IPS-20b (cell line): ENCODE results near the gene NANS.
A peak's percentile ranks its signal among the peaks of the same experiment; 100 is the strongest.
"Not testable (repeated sequence)": the region's sequence is repeated elsewhere in the genome, so short reads cannot be mapped to it uniquely, and the experiment has no call there.

ENCODE experiments used
- H3K27ac ChIP-seq: one replicate; pipeline ENCODE4 v1.5.1; 2013; ENCODE audit warnings: low read length
- H3K27me3 ChIP-seq: 2 replicates; pipeline ENCODE4 v1.6.1; 2013; ENCODE audit warnings: mild to moderate bottlenecking, low read length, inconsistent platforms; ENCODE audit not compliant: insufficient read depth
- H3K36me3 ChIP-seq: 2 replicates; pipeline ENCODE4 v1.6.1; 2013; ENCODE audit warnings: low read depth, mild to moderate bottlenecking, inconsistent platforms, low read length, moderate library complexity; ENCODE audit not compliant: insufficient read depth
- H3K4me1 ChIP-seq: 2 replicates; pipeline ENCODE4 v1.6.1; 2013; ENCODE audit warnings: mild to moderate bottlenecking, control low read depth, inconsistent platforms, low read length, moderate library complexity; ENCODE audit not compliant: insufficient read depth
- H3K4me3 ChIP-seq: 2 replicates; pipeline ENCODE4 v1.5.1; 2013; ENCODE audit warnings: mild to moderate bottlenecking, low read length, inconsistent platforms
- H3K9ac ChIP-seq: 2 replicates; pipeline ENCODE4 v1.6.1; 2013; ENCODE audit warnings: low read depth, mild to moderate bottlenecking, inconsistent platforms, low read length, moderate library complexity
- H3K9me3 ChIP-seq: 2 replicates; pipeline ENCODE4 v1.6.1; 2013; ENCODE audit warnings: mild to moderate bottlenecking, low read depth, low read length, inconsistent platforms; ENCODE audit not compliant: insufficient read depth

NANS gene

GRCh38 chr9:98105006-98105405, 48.5 kb downstream of the NANS start:
- Histone ChIP-seq H3K9ac (no peak overlapping the region), H3K36me3 (peaks cover 9% of the 10 kb centered on the region), H3K4me1 (peaks cover 3% of the 10 kb centered on the region; the same call in 1 of the 2 replicates), H3K4me3 (no peak overlapping the region), H3K9me3 (no peaks in the 10 kb centered on the region), H3K27ac (no peak overlapping the region), H3K27me3 (no peaks in the 10 kb centered on the region)

GRCh38 chr9:98107926-98108325, 51.4 kb downstream of the NANS start:
- Histone ChIP-seq H3K9me3 (no peaks in the 10 kb centered on the region), H3K27me3 (no peaks in the 10 kb centered on the region), H3K36me3 (peaks cover 8% of the 10 kb centered on the region), H3K9ac (no peak overlapping the region), H3K4me1 (no peaks in the 10 kb centered on the region), H3K27ac (no peak overlapping the region), H3K4me3 (no peak overlapping the region)

GRCh38 chr9:98108531-98109031, 52.0 kb downstream of the NANS start:
- Histone ChIP-seq H3K9ac (no peak overlapping the region), H3K4me1 (no peaks in the 10 kb centered on the region), H3K36me3 (peaks cover 8% of the 10 kb centered on the region), H3K27me3 (no peaks in the 10 kb centered on the region), H3K9me3 (no peaks in the 10 kb centered on the region), H3K4me3 (no peak overlapping the region), H3K27ac (no peak overlapping the region)

GRCh38 chr9:98109052-98109451, 52.5 kb downstream of the NANS start:
- Histone ChIP-seq H3K27ac (no peak overlapping the region), H3K27me3 (no peaks in the 10 kb centered on the region), H3K36me3 (peaks cover 8% of the 10 kb centered on the region), H3K9ac (no peak overlapping the region), H3K9me3 (no peaks in the 10 kb centered on the region), H3K4me3 (no peak overlapping the region), H3K4me1 (no peaks in the 10 kb centered on the region)

GRCh38 chr9:98117097-98117496, 60.6 kb downstream of the NANS start:
- not testable (repeated sequence) for H3K27me3 ChIP-seq, H3K36me3 ChIP-seq, H3K4me3 ChIP-seq, H3K27ac ChIP-seq, H3K4me1 ChIP-seq, H3K9me3 ChIP-seq, H3K9ac ChIP-seq

GRCh38 chr9:98117984-98118639, 61.6 kb downstream of the NANS start:
- Histone ChIP-seq H3K27me3 (no peaks in the 10 kb centered on the region), H3K9me3 (no peaks in the 10 kb centered on the region), H3K4me3 (peak overlapping the region; percentile 74), H3K9ac (peak overlapping the region; percentile 66; the same call in 1 of the 2 replicates), H3K36me3 (no peaks in the 10 kb centered on the region), H3K27ac (no peak overlapping the region), H3K4me1 (no peaks in the 10 kb centered on the region)

GRCh38 chr9:98118640-98119601, 62.4 kb downstream of the NANS start, which contains the start of gene TRIM14:
Gene TRIM14, minus strand, starts transcription at chr9:98119222. Its CDS starts 34 bp downstream, at chr9:98119188.
- no peaks in the 10 kb centered on the region for H3K36me3 ChIP-seq
- no peaks in the 10 kb centered on the region for H3K27me3 ChIP-seq
- H3K9me3 ChIP-seq: no peaks in the 10 kb centered on the region
- H3K27ac ChIP-seq: no peak within 1 kb of the TSS
- peak within 1 kb of the TSS; percentile 74 for H3K4me3 ChIP-seq
- H3K4me1 ChIP-seq: no peaks in the 10 kb centered on the region
- peak within 1 kb of the TSS; percentile 66; the same call in 1 of the 2 replicates for H3K9ac ChIP-seq

- Histone ChIP-seq H3K9me3 (no peaks in the 10 kb centered on the region), H3K27ac (no peak overlapping the region), H3K36me3 (0 out of 2 replicates have a peak, but pooled peaks cover 4% of the 10 kb centered on the region), H3K4me3 (no peak overlapping the region), H3K27me3 (no peaks in the 10 kb centered on the region), H3K4me1 (no peaks in the 10 kb centered on the region), H3K9ac (no peak overlapping the region)
These were observed 63.9 kb downstream of the NANS start for GRCh38 chr9:98120476-98120875.

- Histone ChIP-seq H3K36me3 (0 out of 2 replicates have a peak, but pooled peaks cover 4% of the 10 kb centered on the region), H3K9me3 (no peaks in the 10 kb centered on the region), H3K4me3 (no peak overlapping the region), H3K9ac (no peak overlapping the region), H3K27ac (no peak overlapping the region), H3K27me3 (no peaks in the 10 kb centered on the region), H3K4me1 (no peaks in the 10 kb centered on the region)
These were observed 64.5 kb downstream of the NANS start for GRCh38 chr9:98121058-98121457.

- not testable (repeated sequence) for H3K27me3 ChIP-seq, H3K27ac ChIP-seq, H3K4me3 ChIP-seq, H3K9ac ChIP-seq, H3K9me3 ChIP-seq, H3K4me1 ChIP-seq
- H3K36me3 ChIP-seq: peaks cover 19% of the 10 kb centered on the region; the same call in 1 of the 2 replicates
These were observed 67.6 kb downstream of the NANS start for GRCh38 chr9:98124091-98124490.

- Histone ChIP-seq H3K27ac (no peak overlapping the region), H3K27me3 (no peaks in the 10 kb centered on the region), H3K4me3 (no peak overlapping the region), H3K9ac (no peak overlapping the region), H3K36me3 (peaks cover 19% of the 10 kb centered on the region; the same call in 1 of the 2 replicates), H3K9me3 (no peaks in the 10 kb centered on the region), H3K4me1 (no peaks in the 10 kb centered on the region)
These were observed 68.3 kb downstream of the NANS start for GRCh38 chr9:98124637-98125426.
